ENCODE data around the gene CD52. TPM values are rescaled to one million over a fixed set of nuclear protein-coding genes. Genes with fewer than 3 reads are reported as not detected.
A peak's percentile ranks its signal among the peaks of the same experiment; 100 is the strongest.

The CD52 gene
- total RNA-seq, 4 donors from 2014 or later, result 1.9 to 22.1 (median 9.4) TPM

GRCh38 chr1:26281971-26282370 is 35.8 kb upstream of the CD52 start:
- H3K27me3 ChIP-seq, result no peaks in the 10 kb centered on the region
- H3K9me3 ChIP-seq, result no peaks in the 10 kb centered on the region
- peak overlapping the region; percentile 99 to 100 (median 99) for H3K27ac ChIP-seq
- TF ChIP-seq POLR2A (IDR thresholded peaks at IDR 0.05) (no peak), CTCF (IDR thresholded peaks at IDR 0.05) (no peak)
- DNase-seq, result no peak
- H3K4me1 ChIP-seq, result peaks cover 53 to 96% (median 59%) of the 10 kb centered on the region in 3 donors
- H3K4me3 ChIP-seq, result peak overlapping the region in 1 of 4 donors; percentile 98
- no CpG with 5 or more reads among the region's 15 CpGs for WGBS, 2 donors
- H3K36me3 ChIP-seq, result peaks cover 0 to 35% (median 0%) of the 10 kb centered on the region in 3 donors
- intact Hi-C loops (cut with DNase I), result loop anchor here (5.0 kb wide), 1 partner anchor 40 kb away; no protein-coding TSS in a partner anchor

GRCh38 chr1:26282401-26282918 is 35.3 kb upstream of the CD52 start:
- peak overlapping the region; percentile 54 to 100 (median 99) for H3K27ac ChIP-seq

GRCh38 chr1:26283279-26283853 is 34.4 kb upstream of the CD52 start:
- no peaks in the 10 kb centered on the region for H3K9me3 ChIP-seq
- H3K4me1 ChIP-seq, result peaks cover 42 to 96% (median 49%) of the 10 kb centered on the region in 3 donors
- no peak for DNase-seq
- peak overlapping the region; percentile 54 to 100 (median 70) for H3K27ac ChIP-seq
- no peak overlapping the region for H3K4me3 ChIP-seq
- no peaks in the 10 kb centered on the region for H3K27me3 ChIP-seq
- intact Hi-C loops (cut with DNase I), result loop anchor here (5.0 kb wide), 1 partner anchor 39 kb away; no protein-coding TSS in a partner anchor
- 67 to 70% methylated on average over 4 of the region's 4 CpGs for WGBS, 2 donors
- TF ChIP-seq CTCF (IDR thresholded peaks at IDR 0.05) (no peak), POLR2A (IDR thresholded peaks at IDR 0.05) (no peak)
- H3K36me3 ChIP-seq, result peaks cover 0 to 35% (median 0%) of the 10 kb centered on the region in 3 donors

More at GRCh38 chr1:26282401-26282918, 35.3 kb upstream of the CD52 start:
- H3K36me3 ChIP-seq, result peaks cover 0 to 35% (median 0%) of the 10 kb centered on the region in 3 donors
- intact Hi-C loops (cut with DNase I), result loop anchor here (5.0 kb wide), 1 partner anchor 40 kb away; no protein-coding TSS in a partner anchor
- H3K4me3 ChIP-seq, result peak overlapping the region in 1 of 4 donors; percentile 98
- H3K9me3 ChIP-seq, result no peaks in the 10 kb centered on the region
- WGBS, 2 donors, result 72% methylated on average over 8 of the region's 22 CpGs; no CpG with 5 or more reads in 1 of the 2 donors
- no peak for TF ChIP-seq CTCF (IDR thresholded peaks at IDR 0.05)
- TF ChIP-seq POLR2A (IDR thresholded peaks at IDR 0.05), result no peak
- peaks cover 48 to 96% (median 54%) of the 10 kb centered on the region in 3 donors for H3K4me1 ChIP-seq
- DNase-seq, result no peak
- no peaks in the 10 kb centered on the region for H3K27me3 ChIP-seq

- no peak for DNase-seq
- WGBS, 2 donors, result 70% methylated on average over 6 of the region's 12 CpGs; no CpG with 5 or more reads in 1 of the 2 donors
- Histone ChIP-seq H3K9me3 (no peaks in the 10 kb centered on the region), H3K36me3 (peaks cover 0 to 35% (median 0%) of the 10 kb centered on the region in 3 donors), H3K4me3 (peak overlapping the region in 1 of 4 donors; percentile 13), H3K4me1 (peaks cover 43 to 96% (median 49%) of the 10 kb centered on the region in 3 donors), H3K27me3 (no peaks in the 10 kb centered on the region), H3K27ac (peak overlapping the region; percentile 54 to 100 (median 70))
- intact Hi-C loops (cut with DNase I), result loop anchor here (5.0 kb wide), 1 partner anchor 38 kb away; no protein-coding TSS in a partner anchor
- TF ChIP-seq CTCF (IDR thresholded peaks at IDR 0.05), result no peak
- no peak for TF ChIP-seq POLR2A (IDR thresholded peaks at IDR 0.05)
Observed at GRCh38 chr1:26283871-26284596, 33.7 kb upstream of the CD52 start.
